WTC11 (cell line): ENCODE data around the gene BAIAP3. TPM values are rescaled to one million over a fixed set of nuclear protein-coding genes. Genes with fewer than 3 reads are reported as not detected.

Experiments used
- ATAC-seq: fragments of 200-7000 bp; cut with Tn5 transposase; 2 replicates; pipeline ENCODE4 v1.10.0; 2021; ENCODE audit warnings: mild to moderate bottlenecking, moderate library complexity
- CTCF ChIA-PET: fragments of 300-600 bp; sonication (Branson Sonifier 250); formaldehyde crosslinking; loops from one replicate; lab custom pipeline; 2021; ENCODE audit warnings: antibody characterized with exemption; lab: Charles Lee
- POLR2A ChIA-PET: fragments of 350-600 bp; sonication (Branson Sonifier 250); formaldehyde crosslinking; loops from one replicate; lab custom pipeline; 2021; ENCODE audit warnings: antibody characterized with exemption; lab: Charles Lee
- DNase-seq: peaks from one replicate; pipeline ENCODE4 v3.0.0; 2021; ENCODE audit warnings: low spot score
- H3K27ac Mint-ChIP-seq: 2 replicates; pipeline ENCODE4 v1.8.0; 2021; ENCODE audit warnings: mixed read lengths
- H3K27me3 Mint-ChIP-seq: 2 replicates; pipeline ENCODE4 v1.8.0; 2021; ENCODE audit warnings: low read depth, mild to moderate bottlenecking, moderate library complexity, mixed read lengths
- H3K36me3 Mint-ChIP-seq: 2 replicates; pipeline ENCODE4 v1.8.0; 2021; ENCODE audit warnings: mixed read lengths
- H3K4me1 Mint-ChIP-seq: 2 replicates; pipeline ENCODE4 v1.8.0; 2022; ENCODE audit warnings: mixed read lengths
- H3K4me3 Mint-ChIP-seq: 2 replicates; pipeline ENCODE4 v1.8.0; 2021; ENCODE audit warnings: mild to moderate bottlenecking, moderate library complexity, mixed read lengths
- H3K9me3 Mint-ChIP-seq: 2 replicates; pipeline ENCODE4 v1.8.0; 2021; ENCODE audit warnings: mixed read lengths
- AR ChIP-seq: fragments of 250-450 bp; sonication (Bioruptor Pico); IDR thresholded peaks from 2 replicates; pipeline ENCODE4 v1.9.0; 2021; ENCODE audit warnings: mild to moderate bottlenecking
- ATF6 ChIP-seq: sonication (generic); formaldehyde crosslinking; IDR thresholded peaks from 2 replicates; pipeline ENCODE4 v1.8.1; 2023; ENCODE audit warnings: mild to moderate bottlenecking, missing genetic modification reagents
- ESRRA ChIP-seq: sonication (generic); formaldehyde crosslinking; IDR thresholded peaks from 2 replicates; pipeline ENCODE4 v1.8.1; 2022; ENCODE audit warnings: mild to moderate bottlenecking, missing genetic modification reagents, borderline replicate concordance
- ETV6 ChIP-seq: sonication (generic); formaldehyde crosslinking; IDR thresholded peaks from 2 replicates; pipeline ENCODE4 v1.8.1; 2022; ENCODE audit warnings: mild to moderate bottlenecking, missing genetic modification reagents
- HMGXB4 ChIP-seq: sonication (generic); formaldehyde crosslinking; IDR thresholded peaks from 2 replicates; pipeline ENCODE4 v1.8.1; 2023; ENCODE audit warnings: mild to moderate bottlenecking, moderate library complexity, missing genetic modification reagents
- KAT7 ChIP-seq: sonication (generic); formaldehyde crosslinking; IDR thresholded peaks from 2 replicates; pipeline ENCODE4 v1.8.1; 2023; ENCODE audit warnings: missing genetic modification reagents, mild to moderate bottlenecking, borderline replicate concordance
- MAX ChIP-seq: sonication (generic); formaldehyde crosslinking; IDR thresholded peaks from 2 replicates; pipeline ENCODE4 v1.8.0; 2022; ENCODE audit warnings: mild to moderate bottlenecking, missing genetic modification reagents
- PRDM15 ChIP-seq: sonication (generic); formaldehyde crosslinking; IDR thresholded peaks from 2 replicates; pipeline ENCODE4 v1.8.0; 2022; ENCODE audit warnings: missing genetic modification reagents
- SP1 ChIP-seq: sonication (generic); formaldehyde crosslinking; conservative IDR thresholded peaks from 2 replicates; pipeline ENCODE4 v1.8.1; 2022; ENCODE audit warnings: missing genetic modification reagents
- TEAD1 ChIP-seq: sonication (generic); formaldehyde crosslinking; IDR thresholded peaks from 2 replicates; pipeline ENCODE4 v1.8.0; 2022; ENCODE audit warnings: mild to moderate bottlenecking, missing genetic modification reagents
- ZBTB21 ChIP-seq: sonication (generic); formaldehyde crosslinking; IDR thresholded peaks from 2 replicates; pipeline ENCODE4 v1.8.1; 2023; ENCODE audit warnings: mild to moderate bottlenecking, missing genetic modification reagents, borderline replicate concordance
- ZNF121 ChIP-seq: sonication (generic); formaldehyde crosslinking; IDR thresholded peaks from 2 replicates; pipeline ENCODE4 v1.8.0; 2023; ENCODE audit warnings: missing genetic modification reagents
- ZNF232 ChIP-seq: sonication (generic); formaldehyde crosslinking; IDR thresholded peaks from 2 replicates; pipeline ENCODE4 v1.8.0; 2022; ENCODE audit warnings: mild to moderate bottlenecking, missing genetic modification reagents
- total RNA-seq: library from RNA; stranded (reverse); gene quantifications from 3 replicates; pipeline ENCODE4 v1.2.3, GENCODE V29; 2021

The BAIAP3 gene
- total RNA-seq, 1 experiment from 2014 or later: 18.8 TPM

GRCh38 chr16:1361685-1362360, 28.4 kb downstream of the BAIAP3 start (continued):
- TF ChIP-seq ESRRA (CRISPR knock-in tag) (no peak), ZNF121 (CRISPR knock-in tag) (no peak), ATF6 (CRISPR knock-in tag) (no peak), ZNF232 (CRISPR knock-in tag) (no peak), MAX (CRISPR knock-in tag) (no peak), AR (CRISPR knock-in tag) (no peak), SP1 (CRISPR knock-in tag) (no peak)

- TF ChIP-seq ZBTB21 (CRISPR knock-in tag) (no peak), ETV6 (no peak), KAT7 (CRISPR knock-in tag) (no peak), TEAD1 (CRISPR knock-in tag) (no peak), PRDM15 (no peak), HMGXB4 (CRISPR knock-in tag) (no peak)
- H3K36me3 Mint-ChIP-seq: peaks cover 15% of the 10 kb centered on the region
- DNase-seq (no peak), ATAC-seq (no peak)
- no peak overlapping the region for H3K27ac Mint-ChIP-seq
- no peaks in the 10 kb centered on the region for H3K27me3 Mint-ChIP-seq
- ChIA-PET CTCF (interaction anchor here (0.6 to 3.8 kb wide), 24 partner anchors 7 to 176 kb away, joined by 3 to 31 read pairs (median 4); partner anchors contain the start of genes UNKL and UQCC4), POLR2A (interaction anchor here (0.6 kb wide), 1 partner anchor 131 kb away, joined by 3 read pairs; no protein-coding TSS in a partner anchor)
- H3K4me3 Mint-ChIP-seq: no peak overlapping the region
- H3K4me1 Mint-ChIP-seq: no peaks in the 10 kb centered on the region
- H3K9me3 Mint-ChIP-seq: no peaks in the 10 kb centered on the region
Measured at GRCh38 chr16:1362807-1363206, 29.4 kb downstream of the BAIAP3 start.
